OCI-LY7 (cell line): ENCODE data around the gene TNFRSF8. TPM values are rescaled to one million over a fixed set of nuclear protein-coding genes. Genes with fewer than 3 reads are reported as not detected.

ENCODE experiments used
- BruUV-seq: library from RNA; stranded (reverse); fragments of 400-500 nt; replicated peaks from 2 replicates; lab custom pipeline; 2021; lab: Mats Ljungman, UMichigan
- CTCF ChIA-PET: fragments of 300-600 bp; sonication (Branson Sonifier 250); formaldehyde crosslinking; loops from one replicate; lab custom pipeline; 2022; ENCODE audit warnings: antibody characterized with exemption; ENCODE audit not compliant: unreplicated experiment; lab: Charles Lee
- POLR2A ChIA-PET: fragments of 300-600 bp; sonication (Branson Sonifier 250); formaldehyde crosslinking; loops from one replicate; lab custom pipeline; 2022; ENCODE audit warnings: antibody characterized with exemption; lab: Charles Lee
- DNase-seq: peaks from one replicate; pipeline ENCODE4 v3.0.0-alpha.2; 2015; ENCODE audit warnings: low spot score
- H2AFZ ChIP-seq: fragments of 200-600 bp; sonication (generic), shearing (Covaris generic); 2 replicates; pipeline ENCODE4 v1.6.1; 2014; ENCODE audit warnings: mild to moderate bottlenecking, antibody characterized with exemption, low read length, moderate library complexity
- H3K27ac ChIP-seq: fragments of 200-600 bp; sonication (generic); 2 replicates; pipeline ENCODE4 v1.5.1; 2014; ENCODE audit warnings: mixed run types, low read depth, mild to moderate bottlenecking, moderate library complexity, low read length, inconsistent platforms; ENCODE audit not compliant: poor library complexity, severe bottlenecking
- H3K36me3 ChIP-seq: fragments of 200-600 bp; sonication (generic); 2 replicates; pipeline ENCODE4 v1.6.1; 2014; ENCODE audit warnings: mild to moderate bottlenecking, antibody characterized with exemption, low read length, moderate library complexity, mixed read lengths; ENCODE audit not compliant: insufficient read depth
- H3K4me1 ChIP-seq: fragments of 200-600 bp; sonication (generic); 2 replicates; pipeline ENCODE4 v1.5.1; 2014; ENCODE audit warnings: mild to moderate bottlenecking, low read length; ENCODE audit not compliant: insufficient read depth, poor library complexity, severe bottlenecking
- H3K4me2 ChIP-seq: fragments of 200-600 bp; sonication (generic); 2 replicates; pipeline ENCODE4 v1.6.1; 2014; ENCODE audit warnings: mild to moderate bottlenecking, low read length
- H3K4me3 ChIP-seq: fragments of 200-600 bp; sonication (generic); 2 replicates; pipeline ENCODE4 v1.5.1; 2014; ENCODE audit warnings: mild to moderate bottlenecking, low read depth, low read length; ENCODE audit not compliant: poor library complexity, severe bottlenecking
- H3K79me2 ChIP-seq: fragments of 200-600 bp; sonication (generic); 2 replicates; pipeline ENCODE4 v1.6.1; 2016; ENCODE audit warnings: low read depth, mild to moderate bottlenecking, low read length, moderate library complexity, mixed read lengths; ENCODE audit not compliant: insufficient read depth
- H3K9me2 ChIP-seq: fragments of 200-600 bp; sonication (generic); 2 replicates; pipeline ENCODE4 v1.6.1; 2016; ENCODE audit warnings: mild to moderate bottlenecking, low read length, mixed read lengths; ENCODE audit not compliant: insufficient read depth
- H3K9me3 ChIP-seq: fragments of 200-600 bp; sonication (generic); 2 replicates; pipeline ENCODE4 v1.6.1; 2014; ENCODE audit warnings: mild to moderate bottlenecking, mixed run types, low read length, mixed read lengths
- H4K20me1 ChIP-seq: fragments of 200-600 bp; sonication (generic); 2 replicates; pipeline ENCODE4 v1.6.1; 2014; ENCODE audit warnings: mild to moderate bottlenecking, antibody characterized with exemption, low read length, moderate library complexity, mixed read lengths; ENCODE audit not compliant: insufficient read depth
- EZH2phosphoT487 ChIP-seq: fragments of 200-600 bp; sonication (generic); IDR thresholded peaks from 2 replicates; pipeline ENCODE4 v1.6.1; 2018; ENCODE audit warnings: low read depth, borderline replicate concordance, mild to moderate bottlenecking, mixed run types, antibody characterized with exemption, low read length, moderate library complexity, mixed read lengths
- intact Hi-C: fragments of 100-400 bp; cut with micrococcal nuclease; formaldehyde crosslinking; loops from one replicate; pipeline ENCODE4 v1.10.0; 2022; ENCODE audit not compliant: unreplicated experiment
- total RNA-seq, 2 experiments: library from RNA; depleted of rRNA in 1 of 2; stranded (reverse); fragments of >200 nt in 1 of 2; shearing (Covaris generic) in 1 of 2; gene quantifications; 2 replicates each; pipeline ENCODE4 v1.2.3, GENCODE V29; 2014 to 2022
- TF ChIP-seq, protein P1 (sequence below): fragments of 200-600 bp; sonication (generic); conservative IDR thresholded peaks from 2 replicates; pipeline ENCODE4 v1.5.1; 2014; ENCODE audit warnings: mild to moderate bottlenecking, antibody characterized with exemption, low read length, moderate library complexity, mixed read lengths

TNFRSF8 gene
- total RNA-seq, 2 experiments from 2014 or later: 0.29 TPM; not detected in 1

DNA sequence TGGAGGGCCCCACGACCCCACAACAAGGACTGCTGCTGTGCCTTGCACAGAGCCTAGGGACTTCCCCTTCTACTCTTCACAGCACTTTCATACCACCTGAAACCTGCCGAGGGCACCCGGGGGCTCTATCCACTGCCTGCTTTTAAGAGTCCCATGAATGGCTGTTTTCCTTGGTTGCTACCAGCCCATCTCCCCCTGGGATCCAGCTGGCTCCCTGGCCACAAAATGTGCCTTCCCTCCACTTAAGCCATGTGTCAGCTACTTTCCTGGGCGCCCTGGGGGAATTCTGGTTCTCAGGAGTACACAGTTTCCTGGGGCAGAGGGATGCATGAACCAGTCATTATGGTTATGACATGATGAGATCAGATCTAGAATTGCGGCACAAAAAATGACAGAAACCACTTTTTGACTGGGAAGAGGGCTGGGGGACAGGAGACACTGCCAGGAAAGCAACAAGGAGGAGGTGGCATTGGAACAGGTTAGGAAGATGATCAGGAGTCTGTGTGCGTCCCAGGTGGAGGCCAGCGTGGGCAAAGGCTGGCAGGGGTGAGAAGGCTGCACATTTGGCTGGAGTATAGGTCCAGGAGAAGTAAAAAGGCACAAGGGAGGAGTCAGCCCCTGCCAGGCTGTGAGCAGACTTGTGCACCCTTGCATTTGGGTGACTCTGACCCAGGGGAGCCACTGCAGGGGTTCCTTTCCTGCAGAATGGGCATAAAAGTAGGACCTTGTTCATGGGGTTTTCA is 3.2 kb upstream of the TNFRSF8 start:
- no TSS peak for BruUV-seq
- Histone ChIP-seq H3K4me2 (peak overlapping the region; percentile 45), H3K36me3 (no peaks in the 10 kb centered on the region), H2AFZ (no peak overlapping the region), H3K27ac (no peak overlapping the region), H4K20me1 (no peaks in the 10 kb centered on the region), H3K4me3 (no peak overlapping the region), H3K79me2 (no peaks in the 10 kb centered on the region), H3K4me1 (peaks cover 16% of the 10 kb centered on the region), H3K9me3 (no peaks in the 10 kb centered on the region), H3K9me2 (no peaks in the 10 kb centered on the region)
- DNase-seq: peak; percentile 48
- TF ChIP-seq, protein P1, sequence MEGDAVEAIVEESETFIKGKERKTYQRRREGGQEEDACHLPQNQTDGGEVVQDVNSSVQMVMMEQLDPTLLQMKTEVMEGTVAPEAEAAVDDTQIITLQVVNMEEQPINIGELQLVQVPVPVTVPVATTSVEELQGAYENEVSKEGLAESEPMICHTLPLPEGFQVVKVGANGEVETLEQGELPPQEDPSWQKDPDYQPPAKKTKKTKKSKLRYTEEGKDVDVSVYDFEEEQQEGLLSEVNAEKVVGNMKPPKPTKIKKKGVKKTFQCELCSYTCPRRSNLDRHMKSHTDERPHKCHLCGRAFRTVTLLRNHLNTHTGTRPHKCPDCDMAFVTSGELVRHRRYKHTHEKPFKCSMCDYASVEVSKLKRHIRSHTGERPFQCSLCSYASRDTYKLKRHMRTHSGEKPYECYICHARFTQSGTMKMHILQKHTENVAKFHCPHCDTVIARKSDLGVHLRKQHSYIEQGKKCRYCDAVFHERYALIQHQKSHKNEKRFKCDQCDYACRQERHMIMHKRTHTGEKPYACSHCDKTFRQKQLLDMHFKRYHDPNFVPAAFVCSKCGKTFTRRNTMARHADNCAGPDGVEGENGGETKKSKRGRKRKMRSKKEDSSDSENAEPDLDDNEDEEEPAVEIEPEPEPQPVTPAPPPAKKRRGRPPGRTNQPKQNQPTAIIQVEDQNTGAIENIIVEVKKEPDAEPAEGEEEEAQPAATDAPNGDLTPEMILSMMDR: 0 out of 2 replicates have a peak, but pooled peaks have one; percentile 36
- TF ChIP-seq EZH2phosphoT487: no peak
- POLR2A ChIA-PET: interaction anchor here (0.5 to 1.3 kb wide), 3 partner anchors 40 to 308 kb away, joined by 3 to 6 read pairs (median 3); partner anchors contain the start of gene MIIP
- CTCF ChIA-PET: no interaction called here
- intact Hi-C loops: no loop called here

DNA sequence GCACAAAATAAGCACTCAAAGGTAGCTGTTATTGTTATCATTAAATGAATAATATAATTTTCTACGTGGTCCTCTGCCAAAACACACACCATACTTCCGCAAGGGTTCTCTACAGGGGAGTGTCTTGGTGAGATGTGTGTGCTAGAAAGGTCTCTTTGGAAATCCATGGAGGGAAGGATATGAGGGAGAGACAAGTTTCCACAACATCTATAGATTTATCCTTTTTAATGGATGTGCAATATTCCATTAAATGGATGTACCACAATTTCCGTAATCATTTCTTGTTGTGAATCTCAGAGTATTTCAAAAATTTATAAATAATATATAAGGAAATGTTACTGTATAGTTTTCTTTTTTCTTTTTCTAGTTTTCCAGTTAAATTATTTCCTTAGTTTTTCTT is 2.6 kb upstream of the TNFRSF8 start:
- Histone ChIP-seq H3K27ac (no peak overlapping the region), H3K9me3 (no peaks in the 10 kb centered on the region), H3K36me3 (no peaks in the 10 kb centered on the region), H3K79me2 (no peaks in the 10 kb centered on the region), H4K20me1 (no peaks in the 10 kb centered on the region), H3K4me3 (no peak overlapping the region), H3K4me1 (peaks cover 16% of the 10 kb centered on the region), H2AFZ (no peak overlapping the region), H3K4me2 (no peak overlapping the region), H3K9me2 (no peaks in the 10 kb centered on the region)
- intact Hi-C loops: no loop called here
- CTCF ChIA-PET: no interaction called here
- TF ChIP-seq EZH2phosphoT487: no peak
- TF ChIP-seq, protein P1: no peak
- no TSS peak for BruUV-seq
- POLR2A ChIA-PET: no interaction called here
- DNase-seq: no peak
